ENCODE measurements around the gene PDE6B.

GRCh38 chr4:663046-663437, 37.7 kb downstream of the PDE6B start:
- TF ChIP-seq EZH2 (IDR thresholded peaks at IDR 0.05) (no peak), POLR2AphosphoS5 (IDR thresholded peaks at IDR 0.05; ENCODE audit: borderline replicate concordance, low read depth, low read length) (no peak)
